NCI-H1694 treated with DMSO at 0.1 percent for 48 hours (cell line): Measurements from ENCODE around the gene PTPN2.
"Not testable (repeated sequence)": the region's sequence is repeated elsewhere in the genome, so short reads cannot be mapped to it uniquely, and the experiment has no call there.

ENCODE experiments used
- DNase-seq: peaks from one replicate; lab custom pipeline; 2025; lab: John Stamatoyannopoulos, UW

The PTPN2 gene

GRCh38 chr18:12825230-12825629 is 58.8 kb downstream of the PTPN2 start:
- no peak for DNase-seq

- DNase-seq: no peak
Measured at GRCh38 chr18:12823892-12824291, 60.1 kb downstream of the PTPN2 start.

DNA sequence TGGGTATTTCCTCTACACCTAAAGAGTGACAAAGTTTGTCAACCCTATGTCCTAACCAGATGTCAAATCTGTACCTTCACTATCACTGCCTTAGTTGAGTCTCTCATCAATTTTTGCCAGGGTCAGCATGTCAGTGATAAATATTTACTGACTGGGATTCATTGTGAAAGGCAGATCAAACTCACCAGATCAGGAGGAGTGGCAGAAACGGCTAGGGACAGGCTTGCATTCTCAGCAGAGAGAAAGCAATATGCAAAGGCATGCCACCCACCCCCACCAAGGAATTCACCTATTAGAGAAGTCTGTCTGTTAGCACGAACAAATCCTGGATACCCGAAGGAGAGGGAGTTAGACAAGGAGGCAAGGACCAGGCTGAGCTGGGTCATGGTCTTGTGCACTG is 62.6 kb downstream of the PTPN2 start:
- no peak for DNase-seq

DNA sequence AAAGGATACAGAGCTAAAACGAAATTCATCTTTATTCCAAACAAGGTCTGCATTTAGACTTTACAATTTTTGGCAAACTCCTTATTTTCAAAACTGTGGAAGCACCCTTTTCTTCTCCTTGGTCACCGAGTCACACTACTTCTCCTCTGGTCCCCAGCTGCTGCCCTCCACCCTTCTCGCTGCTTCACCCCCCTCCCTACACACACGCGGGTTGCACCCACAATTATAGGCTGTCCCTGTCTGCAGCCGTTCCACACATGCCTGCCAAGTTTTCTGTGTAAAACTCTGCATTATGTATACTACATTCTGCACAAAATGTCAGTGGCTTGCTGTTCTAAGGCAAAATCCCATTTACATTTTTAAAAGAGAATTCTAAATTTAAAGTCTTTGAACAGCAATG is 63.5 kb downstream of the PTPN2 start:
- DNase-seq: no peak

DNA sequence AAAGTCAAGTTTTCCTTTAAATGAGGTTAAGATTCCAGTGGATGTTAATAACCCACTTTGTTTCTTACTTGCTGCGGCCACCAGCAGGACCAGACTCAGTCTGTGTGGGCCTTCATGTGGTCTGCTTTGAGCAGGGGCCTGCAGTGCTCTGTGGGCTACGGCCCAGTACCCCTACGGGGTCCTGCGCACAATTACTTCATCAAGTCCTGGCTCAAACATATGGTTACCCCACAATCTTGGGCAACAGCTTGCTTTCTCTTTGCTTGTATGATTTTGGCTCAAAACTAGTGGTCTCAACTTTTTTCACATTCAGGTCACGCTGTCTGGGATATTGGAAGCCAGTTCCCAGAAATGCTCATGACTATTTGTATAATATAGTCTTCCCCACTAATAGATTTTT is 64.2 kb downstream of the PTPN2 start:
- no peak for DNase-seq

DNA sequence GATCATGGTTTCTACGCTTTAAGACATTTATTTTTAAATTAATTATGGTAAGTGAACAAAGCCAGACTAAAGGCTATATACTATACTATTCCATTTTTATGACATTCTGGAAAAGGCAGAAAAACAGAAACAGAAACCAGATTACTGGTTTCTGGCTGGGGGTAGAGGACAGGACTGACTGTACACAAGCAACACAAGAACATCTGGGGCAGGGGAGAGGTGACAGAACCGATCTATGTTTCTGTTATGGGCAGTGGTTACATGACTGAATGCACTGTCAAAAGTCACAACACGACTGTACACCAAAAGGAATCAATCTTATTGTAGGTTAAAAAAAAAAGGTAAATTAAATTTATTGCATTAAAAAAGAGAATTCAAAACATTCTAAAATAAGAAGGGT is 64.7 kb downstream of the PTPN2 start:
- no peak for DNase-seq

DNA sequence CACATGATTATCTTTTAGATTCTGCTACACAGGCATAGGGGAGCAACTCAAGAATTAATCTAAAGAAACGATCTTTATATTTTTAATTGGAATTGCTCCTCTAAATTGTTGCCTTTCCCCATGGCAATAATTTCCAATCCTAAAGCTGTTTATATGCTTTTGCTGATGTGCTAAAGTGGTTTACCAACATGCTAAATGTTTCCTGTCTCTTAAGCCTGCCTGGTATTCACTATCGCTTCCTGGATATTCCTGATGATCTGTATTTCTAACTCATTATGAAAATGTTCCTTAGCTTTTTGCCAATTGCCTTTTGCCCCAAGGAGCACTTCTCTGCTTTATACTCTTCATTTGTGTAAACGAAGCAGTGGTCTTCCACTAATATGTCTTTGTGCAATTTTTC is 65.8 kb downstream of the PTPN2 start:
- no peak for DNase-seq

DNA sequence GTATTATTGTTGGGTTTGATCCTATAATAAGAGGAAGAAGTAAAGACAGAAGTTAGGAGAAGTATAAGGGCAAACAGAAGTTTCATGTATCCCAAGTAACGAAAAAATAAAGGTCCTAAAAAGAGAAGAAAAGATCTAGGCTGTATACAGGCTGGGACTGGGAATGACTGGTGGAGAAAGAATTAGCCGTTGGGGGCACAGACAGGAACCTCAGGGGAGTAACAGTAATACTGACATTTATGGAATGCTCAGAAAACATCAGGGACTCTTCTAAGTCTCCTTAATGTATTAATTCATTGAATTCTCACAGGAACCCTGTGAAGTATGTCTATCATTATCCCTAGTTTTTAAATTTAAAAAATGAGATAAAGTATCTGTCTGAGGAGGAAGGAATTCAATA is 67.6 kb downstream of the PTPN2 start:
- DNase-seq: no peak

DNA sequence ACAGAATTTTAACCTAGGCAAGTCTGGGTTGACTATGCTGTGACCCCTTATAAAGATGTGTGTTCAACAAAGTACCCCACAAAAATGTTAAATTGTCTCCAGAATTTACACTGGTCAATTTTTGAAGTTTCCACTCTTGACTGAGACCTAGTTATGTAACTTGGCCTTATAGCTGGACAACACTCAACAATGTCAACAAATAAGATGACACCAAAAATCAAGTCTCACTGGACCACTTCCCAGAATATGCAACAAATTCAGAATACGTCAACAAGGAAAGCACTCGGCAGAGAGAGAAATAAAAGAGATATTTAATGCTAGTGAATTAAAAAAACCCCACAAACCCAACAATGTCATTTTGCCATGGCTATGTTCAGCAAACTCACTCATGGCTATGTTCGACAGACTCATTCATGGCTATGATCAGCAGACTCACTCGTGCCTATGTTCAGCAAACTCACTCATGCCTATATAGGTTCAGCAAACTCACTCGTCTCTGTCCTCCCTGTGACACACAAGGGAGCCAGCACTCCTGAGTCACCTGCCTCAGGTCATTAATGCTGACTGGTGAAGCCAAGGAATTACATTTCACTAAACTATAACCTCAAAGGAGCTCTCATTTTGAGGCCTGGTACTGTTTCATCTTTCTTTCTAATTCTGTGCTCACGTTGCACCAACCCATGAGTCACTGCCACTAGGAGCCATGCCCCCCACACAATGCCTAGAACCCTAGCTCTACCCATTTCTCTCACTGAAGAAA is 72.7 kb downstream of the PTPN2 start:
- no peak for DNase-seq

- no peak for DNase-seq
Measured at GRCh38 chr18:12803069-12803936, 80.7 kb downstream of the PTPN2 start.

GRCh38 chr18:12802538-12802937 is 81.5 kb downstream of the PTPN2 start:
- DNase-seq: no peak

DNA sequence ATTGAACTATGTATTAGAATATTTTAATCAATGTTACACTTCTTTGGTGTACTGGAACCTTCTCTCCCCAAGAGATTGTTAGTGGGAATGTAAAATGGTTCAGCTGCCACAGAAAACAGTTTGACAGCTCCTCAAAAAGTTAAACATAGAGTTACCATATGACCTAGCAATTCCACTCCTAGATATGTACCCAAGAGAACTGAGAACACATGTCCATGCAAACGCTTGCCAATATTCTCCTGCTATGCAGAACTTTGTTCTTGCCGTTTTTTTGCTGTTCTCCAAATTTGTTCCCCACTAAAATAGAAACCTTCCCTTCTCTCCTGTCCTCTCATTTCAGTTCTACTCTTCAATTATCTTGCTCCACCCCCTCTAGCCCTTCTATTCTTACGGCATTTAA is 87.6 kb downstream of the PTPN2 start:
- no peak for DNase-seq

- DNase-seq: no peak
Measured at GRCh38 chr18:12791610-12792009, 92.4 kb downstream of the PTPN2 start.

DNA sequence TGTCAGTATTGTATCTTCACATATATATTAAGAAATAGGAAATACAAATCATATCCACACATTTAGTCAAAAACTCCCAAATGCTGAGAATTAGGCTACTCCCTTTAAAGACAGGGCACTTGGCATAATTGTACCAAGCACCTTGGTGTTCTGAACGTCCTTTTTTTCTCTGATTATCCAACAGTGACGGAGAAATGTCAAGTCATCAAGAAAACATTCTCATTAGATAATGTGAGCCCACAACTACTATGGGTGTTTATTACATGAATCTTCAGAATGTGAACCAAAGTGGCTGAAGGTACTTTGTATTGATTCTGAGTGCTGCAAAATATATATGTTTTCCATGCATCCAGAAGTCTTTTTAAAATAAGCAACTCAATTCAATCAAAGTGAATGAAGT is 97.4 kb downstream of the PTPN2 start:
- no peak for DNase-seq

- no peak for DNase-seq
Measured at GRCh38 chr18:12783524-12783923, 100.5 kb downstream of the PTPN2 start.

DNA sequence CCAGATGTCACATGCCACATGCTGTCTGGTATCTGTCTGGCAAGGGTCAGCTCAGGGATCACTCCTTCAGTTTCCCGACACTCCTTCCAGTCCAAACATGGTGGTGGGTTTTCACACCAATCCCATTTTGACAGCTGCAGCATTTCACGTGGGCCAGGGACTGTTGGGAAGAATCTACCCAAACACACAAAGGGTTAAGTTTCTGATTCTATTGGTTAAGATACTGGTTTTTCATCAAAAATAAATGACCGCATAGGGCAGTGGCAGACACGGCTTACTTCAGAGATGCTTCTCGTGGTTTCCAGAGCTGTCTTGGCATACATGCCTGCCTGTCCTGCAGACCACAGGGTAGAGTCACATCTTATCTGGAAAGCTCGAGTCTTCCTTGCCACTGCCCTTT is 101.5 kb downstream of the PTPN2 start:
- DNase-seq: no peak

DNA sequence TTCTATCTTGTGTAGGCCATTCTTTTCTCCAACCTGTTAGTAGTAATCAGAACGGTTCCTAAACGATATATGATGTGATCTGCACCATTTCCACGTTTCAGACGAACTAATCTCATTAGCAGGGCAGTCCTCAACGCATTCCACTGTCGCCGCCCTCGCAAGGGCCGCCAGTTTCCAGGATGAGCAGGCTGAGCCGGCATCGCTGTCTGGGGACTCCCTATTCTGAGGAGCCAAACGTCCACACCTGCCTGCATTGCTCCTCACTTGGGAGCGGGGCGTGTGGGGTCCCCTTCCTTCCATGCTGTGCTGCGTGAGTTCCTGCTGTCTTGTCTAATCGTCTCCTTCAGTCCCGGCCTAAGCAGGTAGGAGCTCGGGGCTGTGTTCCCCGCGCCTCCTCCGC is 104.6 kb downstream of the PTPN2 start:
- DNase-seq: no peak

GRCh38 chr18:12779043-12779442 is 105.0 kb downstream of the PTPN2 start:
- DNase-seq: no peak

DNA sequence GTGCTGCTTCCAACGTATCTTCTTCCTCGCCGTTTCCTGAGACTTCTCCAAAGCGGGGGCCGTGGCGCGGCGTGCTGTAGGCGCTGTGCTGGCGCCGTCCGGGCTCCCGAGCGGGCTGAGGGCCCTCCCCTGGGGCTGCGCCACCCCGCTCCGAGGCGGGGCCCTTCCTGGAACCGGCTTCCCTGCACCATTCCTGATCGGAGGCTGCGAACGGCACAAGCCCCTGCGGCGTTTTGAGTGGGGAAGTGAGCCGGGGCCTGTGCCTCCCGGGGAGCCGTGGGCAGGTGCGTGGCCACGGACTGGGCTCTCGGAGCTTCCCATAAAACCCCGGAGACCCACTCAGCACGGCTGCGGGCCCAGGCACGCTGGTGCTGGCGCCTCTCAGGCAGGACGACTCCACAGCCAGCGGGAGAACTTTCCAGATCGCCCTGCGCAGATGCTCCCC is 106.5 kb downstream of the PTPN2 start:
- DNase-seq: no peak

DNA sequence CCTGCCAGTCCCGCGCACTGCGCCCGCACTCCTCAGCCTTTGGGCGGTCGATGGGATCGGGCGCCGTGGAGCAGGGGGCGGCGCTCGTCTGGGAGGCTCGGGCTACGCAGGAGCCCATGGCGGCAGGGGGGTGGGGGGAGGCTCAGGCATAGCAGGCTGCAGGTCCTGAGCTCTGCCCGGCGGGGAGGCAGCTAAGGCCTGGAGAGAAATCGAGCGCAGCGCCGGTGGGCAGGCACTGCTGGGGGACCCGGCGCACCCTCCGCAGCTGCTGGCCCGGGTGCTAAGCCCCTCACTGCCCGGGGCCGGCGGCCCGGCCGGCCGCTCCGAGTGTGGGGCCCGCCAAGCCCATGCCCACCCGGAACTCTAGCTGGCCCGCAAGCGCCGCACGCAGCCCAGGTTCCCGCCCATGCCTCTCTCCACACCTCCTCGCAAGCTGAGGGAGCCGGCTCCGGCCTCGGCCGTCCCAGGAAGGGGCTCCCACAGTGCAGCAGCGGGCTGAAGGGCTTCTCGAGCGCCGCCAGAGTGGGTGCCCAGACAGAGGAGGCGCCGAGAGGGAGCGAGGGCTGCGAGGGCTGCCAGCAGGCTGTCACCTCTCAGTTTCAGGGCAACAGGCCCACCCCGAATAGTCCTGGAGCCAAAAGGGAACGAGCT is 107.1 kb downstream of the PTPN2 start:
- no peak for DNase-seq

DNA sequence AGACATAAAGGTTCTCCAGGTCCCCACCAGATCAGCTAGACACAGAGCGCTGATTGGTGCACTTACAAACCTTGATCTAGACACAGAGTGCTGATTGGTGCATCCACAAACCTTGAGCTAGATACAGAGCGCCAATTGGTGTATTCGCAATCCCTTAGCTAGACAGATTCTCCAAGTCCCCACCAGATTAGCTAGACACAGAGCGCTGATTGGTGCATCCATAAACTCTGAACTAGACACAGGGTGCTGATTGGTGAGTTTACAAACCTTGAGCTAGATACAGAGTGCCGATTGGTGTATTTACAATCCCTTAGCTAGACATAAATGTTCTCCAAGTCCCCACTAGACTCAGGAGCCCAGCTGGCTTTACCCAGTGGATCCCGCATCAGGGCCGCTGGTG is 107.6 kb downstream of the PTPN2 start:
- not testable (repeated sequence) for DNase-seq

DNA sequence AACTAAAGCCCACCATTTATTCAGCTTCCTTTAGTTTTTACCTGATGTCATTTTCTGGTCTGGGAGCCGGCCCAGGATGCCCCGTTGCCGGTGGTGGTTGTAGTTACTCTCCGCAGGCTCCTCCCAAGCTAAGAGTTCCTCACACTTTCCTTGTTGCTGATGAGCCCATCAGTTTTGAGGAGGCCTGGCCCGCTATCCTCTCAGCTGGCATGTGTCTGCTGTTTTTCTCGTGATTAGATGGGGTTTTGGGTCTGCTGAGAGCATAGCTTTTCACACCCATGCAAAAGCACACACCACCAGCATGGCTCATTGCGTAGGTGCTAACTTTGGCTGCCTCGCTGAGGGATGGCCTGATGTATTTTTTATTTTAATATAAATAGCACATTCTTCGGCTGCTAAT is 109.1 kb downstream of the PTPN2 start:
- DNase-seq: no peak

DNA sequence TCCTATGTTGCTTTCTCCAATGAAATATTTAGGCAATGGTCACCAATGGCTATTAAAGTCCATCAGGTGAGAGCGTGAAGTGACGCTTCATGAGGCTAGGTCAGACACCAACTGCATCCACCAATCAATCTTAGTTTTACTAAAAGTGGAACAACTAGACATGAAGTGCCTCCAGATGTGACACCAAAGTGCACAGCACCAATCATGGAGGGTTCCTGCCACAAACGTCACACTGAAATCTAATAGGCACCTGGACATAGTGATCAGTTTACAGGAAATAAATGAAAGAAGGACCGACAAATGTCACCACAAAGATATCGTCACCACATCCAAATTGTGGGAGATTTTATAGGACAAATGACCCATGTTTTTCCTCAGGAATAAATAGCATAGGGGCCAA is 110.7 kb downstream of the PTPN2 start:
- DNase-seq: no peak
